Trophoblast cell (in vitro differentiated cells and primary cell): ENCODE data around the gene LEMD3.

Experiments used
- DNase-seq, 2 donors: peaks; one replicate each; pipeline ENCODE4 v3.0.0-alpha.2; 2016
- H2AFZ ChIP-seq: 2 replicates; pipeline ENCODE4 v1.6.1; 2013; ENCODE audit warnings: low read length, moderate library complexity, mild to moderate bottlenecking; ENCODE audit not compliant: insufficient read depth, poor library complexity
- H2AK5ac ChIP-seq: 2 replicates; pipeline ENCODE4 v1.6.1; 2013; ENCODE audit warnings: mild to moderate bottlenecking, low read length
- H2BK120ac ChIP-seq: 2 replicates; pipeline ENCODE4 v1.6.1; 2013; ENCODE audit warnings: low read length, mild to moderate bottlenecking, moderate library complexity; ENCODE audit not compliant: insufficient read depth, poor library complexity
- H2BK12ac ChIP-seq: 2 replicates; pipeline ENCODE4 v1.6.1; 2013; ENCODE audit warnings: mild to moderate bottlenecking, low read length, moderate library complexity
- H2BK5ac ChIP-seq: 2 replicates; pipeline ENCODE4 v1.6.1; 2013; ENCODE audit warnings: low read length, low read depth, moderate library complexity, mild to moderate bottlenecking; ENCODE audit not compliant: poor library complexity
- H3K14ac ChIP-seq: 2 replicates; pipeline ENCODE4 v1.6.1; 2013; ENCODE audit warnings: mild to moderate bottlenecking, low read length
- H3K18ac ChIP-seq: 2 replicates; pipeline ENCODE4 v1.6.1; 2013; ENCODE audit warnings: mild to moderate bottlenecking, low read length
- H3K23ac ChIP-seq: 2 replicates; pipeline ENCODE4 v1.6.1; 2013; ENCODE audit warnings: low read length
- H3K27ac ChIP-seq: 2 replicates; pipeline ENCODE4 v1.5.1; 2013; ENCODE audit warnings: low read depth, mild to moderate bottlenecking, inconsistent platforms, low read length, moderate library complexity
- H3K27me3 ChIP-seq: 2 replicates; pipeline ENCODE4 v1.6.1; 2013; ENCODE audit warnings: inconsistent platforms, mild to moderate bottlenecking, low read length, moderate library complexity; ENCODE audit not compliant: insufficient read depth
- H3K36me3 ChIP-seq, 2 experiments: 1 replicate in 1 of 2; 2 replicates in 1 of 2; pipeline ENCODE4 v1.6.1; 2013; ENCODE audit warnings: low read length in 2 of 2, mild to moderate bottlenecking in 2 of 2, moderate library complexity in 1 of 2; ENCODE audit not compliant: insufficient read depth in 2 of 2, control insufficient read depth in 1 of 2
- H3K4ac ChIP-seq: 2 replicates; pipeline ENCODE4 v1.6.1; 2013; ENCODE audit warnings: low read depth, mild to moderate bottlenecking, low read length, moderate library complexity
- H3K4me1 ChIP-seq, 2 experiments: 1 replicate in 1 of 2; 2 replicates in 1 of 2; pipeline ENCODE4 v1.6.1; 2013; ENCODE audit warnings: low read length in 2 of 2, mild to moderate bottlenecking in 2 of 2, moderate library complexity in 1 of 2; ENCODE audit not compliant: insufficient read depth in 2 of 2, control insufficient read depth in 1 of 2
- H3K4me2 ChIP-seq: 2 replicates; pipeline ENCODE4 v1.6.1; 2013; ENCODE audit warnings: inconsistent platforms, mild to moderate bottlenecking, low read length, moderate library complexity
- H3K4me3 ChIP-seq: 2 replicates; pipeline ENCODE4 v1.5.1; 2013; ENCODE audit warnings: mild to moderate bottlenecking, low read depth, low read length, inconsistent platforms
- H3K79me1 ChIP-seq: one replicate; pipeline ENCODE4 v1.6.1; 2013; ENCODE audit warnings: low read length
- H3K79me2 ChIP-seq: 2 replicates; pipeline ENCODE4 v1.6.1; 2013; ENCODE audit warnings: low read length, mild to moderate bottlenecking; ENCODE audit not compliant: control insufficient read depth, insufficient read depth, poor library complexity
- H3K9ac ChIP-seq: 2 replicates; pipeline ENCODE4 v1.6.1; 2013; ENCODE audit warnings: mild to moderate bottlenecking, low read length
- H3K9me3 ChIP-seq: 2 replicates; pipeline ENCODE4 v1.6.1; 2013; ENCODE audit warnings: low read depth, mild to moderate bottlenecking, control low read depth, inconsistent platforms, low read length; ENCODE audit not compliant: insufficient read depth
- H4K12ac ChIP-seq: 2 replicates; pipeline ENCODE4 v1.6.1; 2013; ENCODE audit warnings: low read depth, mild to moderate bottlenecking, low read length, moderate library complexity
- H4K8ac ChIP-seq: 2 replicates; pipeline ENCODE4 v1.6.1; 2013; ENCODE audit warnings: low read depth, mild to moderate bottlenecking, low read length, moderate library complexity
- H4K91ac ChIP-seq: one replicate; pipeline ENCODE4 v1.6.1; 2013; ENCODE audit warnings: low read depth, mild to moderate bottlenecking, low read length, moderate library complexity
- WGBS: extraction: QIAGEN DNeasy Blood & Tissue Kit; methylation state at CpG from one replicate; pipeline ENCODE4 v1.1.7; 2013; ENCODE audit warnings: missing lambda C conversion rate; ENCODE audit not compliant: insufficient read length, insufficient coverage; ENCODE audit errors: extremely low coverage; 5-methylcytosine and 5-hydroxymethylcytosine counted together

Gene LEMD3

DNA sequence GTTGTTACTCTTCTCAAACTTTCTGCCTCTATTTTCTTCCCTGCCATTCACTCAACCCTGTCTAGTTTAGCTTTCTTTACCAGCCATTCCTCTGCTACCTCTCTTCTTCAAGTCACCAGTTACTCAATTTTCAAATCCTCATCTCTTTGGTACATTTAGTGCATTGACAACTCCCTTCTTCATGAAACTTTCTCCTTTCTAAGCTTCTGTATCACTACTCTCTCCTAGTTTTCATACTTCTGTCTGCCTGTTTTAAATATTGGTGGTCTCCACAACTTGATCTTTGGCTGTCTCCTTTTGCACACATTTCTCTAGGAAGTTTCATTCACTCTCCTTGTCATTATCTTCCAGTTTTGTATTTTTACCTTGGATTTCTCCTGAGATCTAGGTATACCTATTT, 6.0 kb downstream of the LEMD3 start:
- Histone ChIP-seq H3K4me3 (no peak overlapping the region), H2BK120ac (no peak overlapping the region), H2BK12ac (no peak overlapping the region), H3K9ac (no peak overlapping the region), H3K4me2 (no peak overlapping the region), H2AK5ac (no peak overlapping the region), H3K23ac (no peak overlapping the region), H3K14ac (no peak overlapping the region), H3K79me1 (peaks cover 4% of the 10 kb centered on the region), H4K8ac (no peak overlapping the region), H2BK5ac (no peak overlapping the region), H3K27me3 (no peaks in the 10 kb centered on the region), H3K4me1 (peaks cover 0 to 2% of the 10 kb centered on the region in 2 experiments), H4K91ac (no peak overlapping the region), H4K12ac (no peak overlapping the region), H3K9me3 (no peaks in the 10 kb centered on the region), H3K18ac (no peak overlapping the region), H3K36me3 (peaks cover 0 to 5% of the 10 kb centered on the region in 2 experiments), H2AFZ (no peak overlapping the region), H3K27ac (no peak overlapping the region), H3K4ac (no peak overlapping the region), H3K79me2 (peaks cover 4% of the 10 kb centered on the region)
- DNase-seq = no peak

GRCh38 chr12:65182012-65182739, 12.8 kb downstream of the LEMD3 start:
- H3K27me3 ChIP-seq = no peaks in the 10 kb centered on the region
- H3K79me2 ChIP-seq = no peaks in the 10 kb centered on the region
- H3K9ac ChIP-seq = no peak overlapping the region
- H3K27ac ChIP-seq = no peak overlapping the region
- no peaks in the 10 kb centered on the region for H3K79me1 ChIP-seq
- no peak overlapping the region for H3K4me3 ChIP-seq
- H3K4me1 ChIP-seq = no peaks in the 10 kb centered on the region
- WGBS = no CpG with 5 or more reads among the region's 3 CpGs
- H2AFZ ChIP-seq = no peak overlapping the region
- no peak overlapping the region for H2BK12ac ChIP-seq
- no peak overlapping the region for H3K23ac ChIP-seq
- H3K4me2 ChIP-seq = no peak overlapping the region
- peaks cover 2 to 3% of the 10 kb centered on the region in 2 experiments for H3K36me3 ChIP-seq
- no peak overlapping the region for H4K91ac ChIP-seq
- H3K4ac ChIP-seq = no peak overlapping the region
- no peak overlapping the region for H4K12ac ChIP-seq
- H4K8ac ChIP-seq = no peak overlapping the region
- no peak for DNase-seq
- H3K9me3 ChIP-seq = no peaks in the 10 kb centered on the region
- H2BK120ac ChIP-seq = no peak overlapping the region
- H3K14ac ChIP-seq = no peak overlapping the region
- H2BK5ac ChIP-seq = no peak overlapping the region
- no peak overlapping the region for H3K18ac ChIP-seq
- no peak overlapping the region for H2AK5ac ChIP-seq

DNA sequence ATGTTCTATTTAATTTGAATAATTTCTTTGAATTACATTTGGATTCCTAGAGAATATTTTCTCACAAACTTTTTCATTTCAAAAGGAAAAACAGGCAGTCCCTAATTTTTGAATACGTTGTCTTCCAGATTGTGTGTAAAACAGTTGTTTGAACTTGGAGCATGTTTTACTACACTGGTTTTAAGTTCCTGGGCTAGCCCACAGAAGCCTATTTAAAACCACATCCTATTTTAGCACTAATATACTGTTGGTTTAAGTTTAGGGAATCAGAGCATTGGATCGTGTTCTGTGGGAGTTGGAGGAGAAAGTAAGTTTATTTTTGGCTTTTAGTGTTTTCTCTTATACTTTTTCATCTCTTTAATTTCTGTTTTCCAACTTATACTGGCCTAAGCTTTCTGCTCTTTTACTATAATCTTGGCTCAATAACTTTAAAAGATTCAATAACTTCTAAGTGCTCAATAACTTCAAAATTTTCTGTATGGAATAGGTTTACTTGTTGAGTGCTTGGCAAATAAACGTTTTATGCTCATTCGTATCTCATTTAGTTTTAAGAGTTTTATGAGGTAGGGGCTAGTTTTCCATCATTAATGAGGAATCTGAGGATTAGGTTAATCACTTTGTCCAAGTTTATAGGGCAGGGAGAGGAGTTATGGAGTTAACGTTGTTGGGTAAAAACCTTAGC, 14.9 kb downstream of the LEMD3 start:
- H3K23ac ChIP-seq = no peak overlapping the region
- no CpG with 5 or more reads among the region's 5 CpGs for WGBS
- no peak overlapping the region for H3K27ac ChIP-seq
- H3K4me2 ChIP-seq = no peak overlapping the region
- H3K4ac ChIP-seq = no peak overlapping the region
- no peaks in the 10 kb centered on the region for H3K79me2 ChIP-seq
- no peak overlapping the region for H2BK120ac ChIP-seq
- no peak overlapping the region for H3K4me3 ChIP-seq
- no peak overlapping the region for H2BK12ac ChIP-seq
- no peaks in the 10 kb centered on the region for H3K27me3 ChIP-seq
- no peak overlapping the region for H2AFZ ChIP-seq
- H3K79me1 ChIP-seq = no peaks in the 10 kb centered on the region
- no peak overlapping the region for H4K12ac ChIP-seq
- no peak overlapping the region for H4K8ac ChIP-seq
- no peak overlapping the region for H4K91ac ChIP-seq
- no peak overlapping the region for H3K18ac ChIP-seq
- H3K14ac ChIP-seq = no peak overlapping the region
- H3K36me3 ChIP-seq = peaks cover 0 to 2% of the 10 kb centered on the region in 2 experiments
- no peak overlapping the region for H3K9ac ChIP-seq
- no peak overlapping the region for H2AK5ac ChIP-seq
- H3K4me1 ChIP-seq = no peaks in the 10 kb centered on the region
- no peak overlapping the region for H2BK5ac ChIP-seq
- DNase-seq = no peak
- no peaks in the 10 kb centered on the region for H3K9me3 ChIP-seq

DNA sequence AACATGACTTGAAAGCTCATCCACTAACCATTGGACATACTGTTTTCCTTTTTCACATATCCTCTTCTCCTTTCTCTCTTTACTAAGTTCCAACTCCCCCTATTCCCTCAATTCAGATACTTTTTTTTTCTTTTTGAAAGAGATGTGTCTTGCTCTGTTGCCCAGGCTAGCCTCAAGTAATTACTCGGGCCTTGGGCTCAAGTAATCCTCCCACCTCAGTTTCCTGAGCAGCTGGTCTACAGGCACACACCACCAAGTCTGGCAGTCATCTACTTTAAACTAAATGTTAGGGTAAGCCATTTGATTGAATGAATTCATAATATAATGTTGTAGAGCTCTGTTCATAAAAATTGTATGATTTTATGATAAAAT, 15.5 kb downstream of the LEMD3 start:
- no peak overlapping the region for H4K12ac ChIP-seq
- no peak overlapping the region for H3K4me2 ChIP-seq
- no peak overlapping the region for H2AFZ ChIP-seq
- H3K9me3 ChIP-seq = no peaks in the 10 kb centered on the region
- no peak overlapping the region for H3K27ac ChIP-seq
- H3K4me3 ChIP-seq = no peak overlapping the region
- H3K36me3 ChIP-seq = peaks cover 0 to 2% of the 10 kb centered on the region in 2 experiments
- H4K8ac ChIP-seq = no peak overlapping the region
- H2BK12ac ChIP-seq = no peak overlapping the region
- H2BK5ac ChIP-seq = no peak overlapping the region
- no peak overlapping the region for H3K9ac ChIP-seq
- H2AK5ac ChIP-seq = no peak overlapping the region
- H3K23ac ChIP-seq = no peak overlapping the region
- H4K91ac ChIP-seq = no peak overlapping the region
- no peaks in the 10 kb centered on the region for H3K79me1 ChIP-seq
- DNase-seq = no peak
- no peak overlapping the region for H3K14ac ChIP-seq
- H3K18ac ChIP-seq = no peak overlapping the region
- no peak overlapping the region for H3K4ac ChIP-seq
- no peaks in the 10 kb centered on the region for H3K27me3 ChIP-seq
- H3K4me1 ChIP-seq = no peaks in the 10 kb centered on the region
- no peaks in the 10 kb centered on the region for H3K79me2 ChIP-seq
- no peak overlapping the region for H2BK120ac ChIP-seq
- no CpG with 5 or more reads among the region's 1 CpG for WGBS
